A673 (cell line): ENCODE results near the gene SPATS2L. TPM values are rescaled to one million over a fixed set of nuclear protein-coding genes. Genes with fewer than 3 reads are reported as not detected.

Source experiments
- BruUV-seq: library from RNA; stranded (reverse); fragments of 400-500 nt; replicated peaks from 2 replicates; lab custom pipeline; 2021; lab: Mats Ljungman, UMichigan
- CTCF ChIA-PET: fragments of 300-600 bp; sonication (Branson Sonifier 250); formaldehyde crosslinking; loops from one replicate; lab custom pipeline; 2022; ENCODE audit warnings: antibody characterized with exemption; lab: Charles Lee
- POLR2A ChIA-PET: fragments of 300-600 bp; sonication (Branson Sonifier 250); formaldehyde crosslinking; loops from one replicate; lab custom pipeline; 2022; ENCODE audit warnings: antibody characterized with exemption; ENCODE audit not compliant: low non-redundant PET; lab: Charles Lee
- DNase-seq: peaks from one replicate; pipeline ENCODE4 v3.0.0-alpha.2; 2015; ENCODE audit warnings: low spot score
- H3K27ac ChIP-seq: fragments of 200-600 bp; sonication (generic); 2 replicates; pipeline ENCODE4 v1.5.1; 2016; ENCODE audit warnings: mixed run types, low read depth, mild to moderate bottlenecking, mixed read lengths, antibody characterized with exemption, low read length; ENCODE audit not compliant: poor library complexity, severe bottlenecking
- H3K27me3 ChIP-seq: fragments of 200-600 bp; sonication (generic); replicated peaks from 2 replicates; pipeline ENCODE4 v1.6.1; 2017; ENCODE audit warnings: mixed run types, low read depth, mild to moderate bottlenecking, mixed read lengths, antibody characterized with exemption, low read length; ENCODE audit not compliant: insufficient read depth, poor library complexity
- H3K36me3 ChIP-seq: fragments of 200-600 bp; sonication (generic); 2 replicates; pipeline ENCODE4 v1.6.1; 2016; ENCODE audit warnings: mixed run types, mild to moderate bottlenecking, mixed read lengths, antibody characterized with exemption, low read length; ENCODE audit not compliant: insufficient read depth, poor library complexity, severe bottlenecking
- H3K4me1 ChIP-seq: fragments of 200-600 bp; sonication (generic); 2 replicates; pipeline ENCODE4 v1.6.1; 2017; ENCODE audit warnings: mixed run types, mild to moderate bottlenecking, mixed read lengths, antibody characterized with exemption, low read length; ENCODE audit not compliant: insufficient read depth, poor library complexity, severe bottlenecking
- H3K4me3 ChIP-seq: fragments of 200-600 bp; sonication (generic); 2 replicates; pipeline ENCODE4 v1.5.1; 2016; ENCODE audit warnings: low read depth, mixed run types, mild to moderate bottlenecking, mixed read lengths, low read length; ENCODE audit not compliant: poor library complexity, severe bottlenecking
- H3K9me3 ChIP-seq: fragments of 200-600 bp; sonication (generic); 2 replicates; pipeline ENCODE4 v1.6.1; 2016; ENCODE audit warnings: mixed run types, low read depth, mild to moderate bottlenecking, mixed read lengths, antibody characterized with exemption, low read length; ENCODE audit not compliant: poor library complexity, severe bottlenecking
- EZH2 ChIP-seq: fragments of 200-600 bp; sonication (generic); IDR thresholded peaks from 2 replicates; pipeline ENCODE4 v1.6.1; 2017; ENCODE audit warnings: borderline replicate concordance, low read depth, mild to moderate bottlenecking, mixed read lengths, antibody characterized with exemption, low read length; ENCODE audit not compliant: poor library complexity, severe bottlenecking
- intact Hi-C: fragments of 100-400 bp; cut with micrococcal nuclease; formaldehyde crosslinking; loops from one replicate; pipeline ENCODE4 v1.10.0; 2022; ENCODE audit not compliant: unreplicated experiment
- total RNA-seq: library from RNA; stranded (reverse); gene quantifications from 2 replicates; pipeline ENCODE4 v1.2.3, GENCODE V29; 2021
- TF ChIP-seq, protein P1 (sequence below): fragments of 300-800, 200-600 bp; sonication (generic); conservative IDR thresholded peaks from 2 replicates; pipeline ENCODE4 v1.5.1; 2017; ENCODE audit warnings: low read depth, mild to moderate bottlenecking, antibody characterized with exemption, low read length, moderate library complexity, mixed read lengths

Gene SPATS2L
- total RNA-seq, 1 experiment from 2014 or later = 10.0 TPM

DNA sequence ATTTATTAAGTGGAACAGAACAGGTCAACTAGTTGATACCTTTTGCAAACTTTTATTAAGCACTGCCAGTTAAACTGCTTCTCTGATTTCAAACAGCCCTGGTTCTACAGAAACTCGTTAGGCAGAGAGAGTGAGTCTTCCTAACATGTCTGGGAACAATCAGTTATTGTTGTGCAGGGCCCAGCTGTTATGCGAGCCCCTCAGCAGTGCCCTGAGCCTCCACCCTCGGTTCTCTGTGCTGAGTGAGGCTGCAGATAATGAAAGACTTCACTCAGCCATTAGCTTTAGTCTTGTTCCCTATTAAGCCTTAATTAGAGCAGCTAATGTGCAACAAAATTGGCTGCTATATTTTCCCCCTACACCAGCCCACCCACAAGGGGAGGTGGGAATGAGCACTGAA is 163.7 kb downstream of the SPATS2L start:
- TF ChIP-seq, protein P1, sequence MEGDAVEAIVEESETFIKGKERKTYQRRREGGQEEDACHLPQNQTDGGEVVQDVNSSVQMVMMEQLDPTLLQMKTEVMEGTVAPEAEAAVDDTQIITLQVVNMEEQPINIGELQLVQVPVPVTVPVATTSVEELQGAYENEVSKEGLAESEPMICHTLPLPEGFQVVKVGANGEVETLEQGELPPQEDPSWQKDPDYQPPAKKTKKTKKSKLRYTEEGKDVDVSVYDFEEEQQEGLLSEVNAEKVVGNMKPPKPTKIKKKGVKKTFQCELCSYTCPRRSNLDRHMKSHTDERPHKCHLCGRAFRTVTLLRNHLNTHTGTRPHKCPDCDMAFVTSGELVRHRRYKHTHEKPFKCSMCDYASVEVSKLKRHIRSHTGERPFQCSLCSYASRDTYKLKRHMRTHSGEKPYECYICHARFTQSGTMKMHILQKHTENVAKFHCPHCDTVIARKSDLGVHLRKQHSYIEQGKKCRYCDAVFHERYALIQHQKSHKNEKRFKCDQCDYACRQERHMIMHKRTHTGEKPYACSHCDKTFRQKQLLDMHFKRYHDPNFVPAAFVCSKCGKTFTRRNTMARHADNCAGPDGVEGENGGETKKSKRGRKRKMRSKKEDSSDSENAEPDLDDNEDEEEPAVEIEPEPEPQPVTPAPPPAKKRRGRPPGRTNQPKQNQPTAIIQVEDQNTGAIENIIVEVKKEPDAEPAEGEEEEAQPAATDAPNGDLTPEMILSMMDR = no peak
- no peak for TF ChIP-seq EZH2
- no TSS peak for BruUV-seq
- intact Hi-C loops = loop anchor here (2.0 kb wide), 1 partner anchor 489 kb away; no protein-coding TSS in a partner anchor
- no peaks in the 10 kb centered on the region for H3K27me3 ChIP-seq
- no peaks in the 10 kb centered on the region for H3K4me1 ChIP-seq
- no peak overlapping the region for H3K4me3 ChIP-seq
- H3K36me3 ChIP-seq = no peaks in the 10 kb centered on the region
- CTCF ChIA-PET = no interaction called here
- no peak overlapping the region for H3K27ac ChIP-seq
- no peak for DNase-seq
- H3K9me3 ChIP-seq = no peaks in the 10 kb centered on the region
- POLR2A ChIA-PET = interaction anchor here (0.6 kb wide), 1 partner anchor 497 kb away, joined by 3 read pairs; no protein-coding TSS in a partner anchor

DNA sequence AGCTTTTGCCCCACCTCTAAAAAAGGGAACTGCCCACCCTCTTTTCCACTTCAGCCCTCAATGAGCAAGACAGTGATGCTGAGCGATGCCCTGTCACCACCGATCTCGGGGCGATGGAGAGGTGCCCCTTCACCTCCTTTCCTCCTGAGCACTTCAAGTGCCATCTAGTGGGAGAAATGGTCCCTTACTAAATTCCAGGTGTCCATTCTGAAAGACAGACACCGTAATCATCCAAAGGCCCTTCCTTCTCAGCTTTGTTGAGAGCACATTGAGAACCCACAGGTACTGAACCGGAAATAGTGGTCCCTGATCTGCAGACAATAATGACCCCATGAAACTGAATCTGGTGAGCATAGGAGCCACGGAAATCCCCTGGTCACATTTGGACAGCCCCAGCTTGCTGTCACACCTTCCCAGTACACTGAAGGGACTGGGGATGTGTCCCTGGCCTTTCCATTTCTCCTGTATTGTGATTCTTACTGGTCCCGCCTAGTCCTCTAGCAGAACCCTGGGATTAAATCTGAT is 164.9 kb downstream of the SPATS2L start:
- Histone ChIP-seq H3K4me1 (no peaks in the 10 kb centered on the region), H3K9me3 (no peaks in the 10 kb centered on the region), H3K4me3 (no peak overlapping the region), H3K36me3 (no peaks in the 10 kb centered on the region), H3K27me3 (no peaks in the 10 kb centered on the region), H3K27ac (no peak overlapping the region)
- intact Hi-C loops = loop anchor here (2.0 kb wide), 1 partner anchor 491 kb away; no protein-coding TSS in a partner anchor
- TF ChIP-seq EZH2 = no peak
- TF ChIP-seq, protein P1 = peak; percentile 65
- DNase-seq = peak; percentile 51
- POLR2A ChIA-PET = no interaction called here
- no TSS peak for BruUV-seq
- CTCF ChIA-PET = interaction anchor here (1.4 kb wide), 1 partner anchor 486 kb away, joined by 3 read pairs; no protein-coding TSS in a partner anchor

DNA sequence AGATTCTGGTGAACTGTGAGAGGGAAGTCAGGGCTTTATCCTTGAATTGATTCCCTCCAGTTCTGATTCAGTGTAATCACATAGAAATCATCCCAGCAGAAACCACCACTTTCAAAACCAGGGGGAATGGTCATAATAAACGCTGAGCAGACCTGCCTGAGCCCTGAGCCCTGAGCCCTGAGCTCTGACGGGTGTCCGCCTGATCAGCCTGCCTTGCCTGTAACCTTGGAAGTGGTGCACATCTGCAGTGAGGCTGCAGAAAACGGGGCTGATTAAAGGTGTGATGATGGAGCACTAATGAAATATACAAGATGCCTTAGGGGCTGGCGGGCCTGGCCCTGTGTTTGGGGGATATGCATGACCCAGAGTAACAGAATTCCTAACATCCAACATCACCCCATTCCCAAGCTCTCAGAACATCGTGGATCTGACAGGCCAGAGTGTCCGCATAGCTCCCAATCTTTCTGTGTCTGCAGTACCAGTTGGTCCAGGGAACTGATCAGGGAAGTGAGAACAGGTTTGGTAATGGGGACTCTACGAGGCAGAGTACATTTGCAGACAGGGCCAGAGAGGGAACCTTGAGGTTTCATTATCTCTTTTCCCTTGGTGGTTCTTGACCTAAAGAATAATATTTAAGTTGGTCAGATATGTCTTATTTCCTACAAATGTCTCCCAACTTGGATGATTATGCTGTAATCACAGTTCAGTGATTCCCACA is 165.6 kb downstream of the SPATS2L start:
- Histone ChIP-seq H3K36me3 (no peaks in the 10 kb centered on the region), H3K27ac (no peak overlapping the region), H3K4me3 (no peak overlapping the region), H3K4me1 (no peaks in the 10 kb centered on the region), H3K27me3 (no peaks in the 10 kb centered on the region), H3K9me3 (no peaks in the 10 kb centered on the region)
- ChIA-PET CTCF (interaction anchor here (1.4 kb wide), 1 partner anchor 486 kb away, joined by 3 read pairs; no protein-coding TSS in a partner anchor), POLR2A (no interaction called here)
- no peak for DNase-seq
- TF ChIP-seq EZH2 = no peak
- TF ChIP-seq, protein P1 = no peak
- intact Hi-C loops = loop anchor here (2.0 kb wide), 1 partner anchor 491 kb away; no protein-coding TSS in a partner anchor
- BruUV-seq = no TSS peak
